A673 (cell line): ENCODE results near the gene ROMO1. TPM values are rescaled to one million over a fixed set of nuclear protein-coding genes. Genes with fewer than 3 reads are reported as not detected.
"Not testable (repeated sequence)": the region's sequence is repeated elsewhere in the genome, so short reads cannot be mapped to it uniquely, and the experiment has no call there.

Experiments
- BruUV-seq: library from RNA; stranded (reverse); fragments of 400-500 nt; replicated peaks from 2 replicates; lab custom pipeline; 2021; lab: Mats Ljungman, UMichigan
- CTCF ChIA-PET: fragments of 300-600 bp; sonication (Branson Sonifier 250); formaldehyde crosslinking; loops from one replicate; lab custom pipeline; 2022; ENCODE audit warnings: antibody characterized with exemption; lab: Charles Lee
- POLR2A ChIA-PET: fragments of 300-600 bp; sonication (Branson Sonifier 250); formaldehyde crosslinking; loops from one replicate; lab custom pipeline; 2022; ENCODE audit warnings: antibody characterized with exemption; ENCODE audit not compliant: low non-redundant PET; lab: Charles Lee
- DNase-seq: peaks from one replicate; pipeline ENCODE4 v3.0.0-alpha.2; 2015; ENCODE audit warnings: low spot score
- H3K27ac ChIP-seq: fragments of 200-600 bp; sonication (generic); 2 replicates; pipeline ENCODE4 v1.5.1; 2016; ENCODE audit warnings: mixed run types, low read depth, mild to moderate bottlenecking, mixed read lengths, antibody characterized with exemption, low read length; ENCODE audit not compliant: poor library complexity, severe bottlenecking
- H3K27me3 ChIP-seq: fragments of 200-600 bp; sonication (generic); replicated peaks from 2 replicates; pipeline ENCODE4 v1.6.1; 2017; ENCODE audit warnings: mixed run types, low read depth, mild to moderate bottlenecking, mixed read lengths, antibody characterized with exemption, low read length; ENCODE audit not compliant: insufficient read depth, poor library complexity
- H3K36me3 ChIP-seq: fragments of 200-600 bp; sonication (generic); 2 replicates; pipeline ENCODE4 v1.6.1; 2016; ENCODE audit warnings: mixed run types, mild to moderate bottlenecking, mixed read lengths, antibody characterized with exemption, low read length; ENCODE audit not compliant: insufficient read depth, poor library complexity, severe bottlenecking
- H3K4me1 ChIP-seq: fragments of 200-600 bp; sonication (generic); 2 replicates; pipeline ENCODE4 v1.6.1; 2017; ENCODE audit warnings: mixed run types, mild to moderate bottlenecking, mixed read lengths, antibody characterized with exemption, low read length; ENCODE audit not compliant: insufficient read depth, poor library complexity, severe bottlenecking
- H3K4me3 ChIP-seq: fragments of 200-600 bp; sonication (generic); 2 replicates; pipeline ENCODE4 v1.5.1; 2016; ENCODE audit warnings: low read depth, mixed run types, mild to moderate bottlenecking, mixed read lengths, low read length; ENCODE audit not compliant: poor library complexity, severe bottlenecking
- H3K9me3 ChIP-seq: fragments of 200-600 bp; sonication (generic); 2 replicates; pipeline ENCODE4 v1.6.1; 2016; ENCODE audit warnings: mixed run types, low read depth, mild to moderate bottlenecking, mixed read lengths, antibody characterized with exemption, low read length; ENCODE audit not compliant: poor library complexity, severe bottlenecking
- EZH2 ChIP-seq: fragments of 200-600 bp; sonication (generic); IDR thresholded peaks from 2 replicates; pipeline ENCODE4 v1.6.1; 2017; ENCODE audit warnings: borderline replicate concordance, low read depth, mild to moderate bottlenecking, mixed read lengths, antibody characterized with exemption, low read length; ENCODE audit not compliant: poor library complexity, severe bottlenecking
- intact Hi-C: fragments of 100-400 bp; cut with micrococcal nuclease; formaldehyde crosslinking; loops from one replicate; pipeline ENCODE4 v1.10.0; 2022; ENCODE audit not compliant: unreplicated experiment
- total RNA-seq: library from RNA; stranded (reverse); gene quantifications from 2 replicates; pipeline ENCODE4 v1.2.3, GENCODE V29; 2021
- TF ChIP-seq, protein P1 (sequence below): fragments of 300-800, 200-600 bp; sonication (generic); conservative IDR thresholded peaks from 2 replicates; pipeline ENCODE4 v1.5.1; 2017; ENCODE audit warnings: low read depth, mild to moderate bottlenecking, antibody characterized with exemption, low read length, moderate library complexity, mixed read lengths

Gene ROMO1
- total RNA-seq, 1 experiment from 2014 or later: 134 TPM

DNA sequence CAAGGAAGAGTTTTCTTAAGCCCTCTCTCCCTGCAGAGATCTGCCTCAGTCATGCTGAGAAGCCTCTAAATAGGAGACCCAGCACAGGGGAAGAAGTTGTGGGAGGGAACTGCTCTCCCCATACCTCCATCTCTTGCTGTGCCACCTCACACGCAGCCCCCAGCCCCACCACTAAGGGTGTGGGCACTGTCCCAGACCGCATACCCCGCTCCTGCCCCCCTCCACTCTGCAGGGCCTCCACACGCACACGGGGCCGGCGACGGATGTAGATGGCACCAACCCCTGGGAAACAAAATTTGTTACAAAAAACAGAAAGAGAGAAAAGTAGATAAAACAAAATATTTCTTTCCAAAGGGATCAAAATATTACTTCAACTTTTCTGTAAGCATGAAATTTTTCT, 24.3 kb upstream of the ROMO1 start:
- ChIA-PET CTCF (no interaction called here), POLR2A (no interaction called here)
- Histone ChIP-seq H3K36me3 (peaks cover 4% of the 10 kb centered on the region), H3K27ac (no peak overlapping the region), H3K27me3 (no peaks in the 10 kb centered on the region), H3K4me1 (no peaks in the 10 kb centered on the region), H3K4me3 (no peak overlapping the region), H3K9me3 (no peaks in the 10 kb centered on the region)
- no TSS peak for BruUV-seq
- no peak for DNase-seq
- TF ChIP-seq, protein P1, sequence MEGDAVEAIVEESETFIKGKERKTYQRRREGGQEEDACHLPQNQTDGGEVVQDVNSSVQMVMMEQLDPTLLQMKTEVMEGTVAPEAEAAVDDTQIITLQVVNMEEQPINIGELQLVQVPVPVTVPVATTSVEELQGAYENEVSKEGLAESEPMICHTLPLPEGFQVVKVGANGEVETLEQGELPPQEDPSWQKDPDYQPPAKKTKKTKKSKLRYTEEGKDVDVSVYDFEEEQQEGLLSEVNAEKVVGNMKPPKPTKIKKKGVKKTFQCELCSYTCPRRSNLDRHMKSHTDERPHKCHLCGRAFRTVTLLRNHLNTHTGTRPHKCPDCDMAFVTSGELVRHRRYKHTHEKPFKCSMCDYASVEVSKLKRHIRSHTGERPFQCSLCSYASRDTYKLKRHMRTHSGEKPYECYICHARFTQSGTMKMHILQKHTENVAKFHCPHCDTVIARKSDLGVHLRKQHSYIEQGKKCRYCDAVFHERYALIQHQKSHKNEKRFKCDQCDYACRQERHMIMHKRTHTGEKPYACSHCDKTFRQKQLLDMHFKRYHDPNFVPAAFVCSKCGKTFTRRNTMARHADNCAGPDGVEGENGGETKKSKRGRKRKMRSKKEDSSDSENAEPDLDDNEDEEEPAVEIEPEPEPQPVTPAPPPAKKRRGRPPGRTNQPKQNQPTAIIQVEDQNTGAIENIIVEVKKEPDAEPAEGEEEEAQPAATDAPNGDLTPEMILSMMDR: no peak
- TF ChIP-seq EZH2: no peak
- intact Hi-C loops: no loop called here

- DNase-seq: no peak
- CTCF ChIA-PET: no interaction called here
- no peaks in the 10 kb centered on the region for H3K4me1 ChIP-seq
- no TSS peak for BruUV-seq
- H3K9me3 ChIP-seq: no peaks in the 10 kb centered on the region
- H3K4me3 ChIP-seq: no peak overlapping the region
- no peaks in the 10 kb centered on the region for H3K36me3 ChIP-seq
- H3K27ac ChIP-seq: no peak overlapping the region
- no peak for TF ChIP-seq EZH2
- TF ChIP-seq, protein P1: no peak
- no peaks in the 10 kb centered on the region for H3K27me3 ChIP-seq
- intact Hi-C loops: no loop called here
- POLR2A ChIA-PET: no interaction called here
Measured at GRCh38 chr20:35680452-35681183, 18.6 kb upstream of the ROMO1 start.

GRCh38 chr20:35681960-35682359, 17.2 kb upstream of the ROMO1 start:
- Histone ChIP-seq H3K4me3 (no peak overlapping the region), H3K4me1 (no peaks in the 10 kb centered on the region), H3K36me3 (no peaks in the 10 kb centered on the region), H3K27ac (no peak overlapping the region), H3K9me3 (no peaks in the 10 kb centered on the region), H3K27me3 (no peaks in the 10 kb centered on the region)
- ChIA-PET CTCF (interaction anchor here (0.6 kb wide), 1 partner anchor 265 kb away, joined by 7 read pairs; no protein-coding TSS in a partner anchor), POLR2A (no interaction called here)
- no peak for DNase-seq
- no peak for TF ChIP-seq EZH2
- BruUV-seq: no TSS peak
- intact Hi-C loops: no loop called here

DNA sequence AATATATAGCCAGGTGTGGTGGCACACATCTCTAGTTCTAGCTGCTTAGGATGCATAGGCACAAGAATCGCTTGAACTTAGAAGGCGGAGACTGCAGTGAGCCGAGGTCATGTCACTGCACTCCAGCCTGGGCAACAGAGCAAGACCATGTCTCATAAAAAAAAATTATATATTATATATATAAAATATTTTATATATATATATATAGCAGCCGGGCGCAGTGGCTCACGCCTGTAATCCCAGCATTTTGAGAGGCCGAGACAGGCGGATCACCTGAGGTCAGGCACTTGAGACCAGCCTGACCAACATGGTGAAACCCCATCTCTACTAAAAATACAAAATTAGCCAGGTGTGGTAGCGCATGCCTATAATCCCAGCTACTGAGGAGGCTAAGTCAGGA, 13.8 kb upstream of the ROMO1 start:
- H3K4me1 ChIP-seq, H3K36me3 ChIP-seq, DNase-seq, POLR2A ChIA-PET, BruUV-seq, H3K27ac ChIP-seq, H3K9me3 ChIP-seq, H3K4me3 ChIP-seq, H3K27me3 ChIP-seq, intact Hi-C loops: not testable (repeated sequence)
- CTCF ChIA-PET: interaction anchor here (1.2 kb wide), 1 partner anchor 193 kb away, joined by 5 read pairs; no protein-coding TSS in a partner anchor
